Measurements from ENCODE around the gene SLC9A7.

SLC9A7 gene

DNA sequence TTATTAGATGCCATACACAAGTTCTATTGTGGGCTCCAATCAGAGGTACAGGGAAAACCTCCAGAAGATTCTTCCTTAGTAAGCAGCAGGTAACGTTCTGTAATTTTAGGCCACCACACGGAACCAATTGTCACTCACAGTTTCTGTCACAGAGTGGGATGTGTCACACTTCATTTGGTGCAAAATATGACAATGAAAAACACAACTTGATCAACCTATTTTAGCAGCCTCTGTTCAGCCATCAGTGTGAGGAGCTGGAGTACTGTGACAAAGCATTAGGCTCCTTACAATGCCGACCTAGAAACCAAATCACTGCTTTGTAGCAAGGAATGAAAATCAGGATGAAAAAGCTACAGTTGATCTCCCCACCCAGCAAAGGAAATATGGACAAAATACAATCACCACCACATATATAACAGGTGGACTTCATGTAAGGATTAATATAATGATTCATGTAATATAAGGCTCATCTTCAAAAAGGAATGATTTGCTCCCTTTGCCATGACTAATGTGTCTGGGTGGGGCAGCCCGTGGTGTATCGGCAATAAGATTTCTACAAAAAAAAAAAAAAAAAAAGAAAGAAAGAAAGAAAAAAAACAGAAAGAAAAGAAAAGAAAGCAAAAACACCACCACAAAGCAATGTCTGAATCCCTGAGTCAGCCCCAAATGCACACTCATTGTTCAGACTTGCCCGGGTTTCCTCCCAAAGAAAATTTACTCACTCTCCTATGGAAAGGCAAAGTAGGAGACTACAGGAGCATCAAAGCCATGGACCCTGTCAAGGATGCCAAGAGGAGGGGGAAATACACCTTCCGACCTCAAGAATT, 36.0 kb downstream of the SLC9A7 start:
- Histone ChIP-seq H3K4me1 (ENCODE audit: control insufficient read depth, insufficient read depth, low read length) (0 out of 2 replicates have a peak, but pooled peaks cover 2% of the 10 kb centered on the region), H3K27me3 (ENCODE audit: control insufficient read depth, insufficient read depth, low read length) (no peaks in the 10 kb centered on the region), H3K27ac (ENCODE audit: low read depth, low read length) (no peak overlapping the region), H3K36me3 (ENCODE audit: control insufficient read depth, insufficient read depth, low read length) (no peaks in the 10 kb centered on the region), H3K4me3 (ENCODE audit: low read depth, low read length) (no peak overlapping the region), H3K9ac (ENCODE audit: low read length) (no peak overlapping the region), H3K9me3 (ENCODE audit: control insufficient read depth, insufficient read depth, low read depth, low read length) (no peaks in the 10 kb centered on the region)

DNA sequence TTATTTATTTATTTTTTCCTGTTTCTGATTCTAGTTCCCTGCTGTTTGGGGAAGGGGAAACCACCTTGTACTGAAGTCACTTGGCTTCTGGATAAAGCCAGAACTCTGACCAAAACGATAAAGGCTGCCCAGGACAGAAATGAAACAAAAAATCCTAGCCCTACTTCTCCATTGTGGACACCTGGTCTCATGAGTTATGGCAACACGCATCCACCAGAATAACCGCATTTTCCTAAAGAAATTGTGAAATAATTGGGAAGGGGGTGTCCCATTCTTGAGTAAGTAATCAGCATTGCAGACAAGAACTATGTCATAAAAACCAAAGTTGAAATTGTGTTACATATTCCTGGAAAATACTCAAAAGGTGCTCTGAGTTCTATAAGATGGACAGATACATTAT, 42.1 kb downstream of the SLC9A7 start:
- no peak overlapping the region for H3K4me3 ChIP-seq (ENCODE audit: low read depth, low read length)
- no peaks in the 10 kb centered on the region for H3K36me3 ChIP-seq (ENCODE audit: control insufficient read depth, insufficient read depth, low read length)
- H3K4me1 ChIP-seq (ENCODE audit: control insufficient read depth, insufficient read depth, low read length), result peaks cover 3% of the 10 kb centered on the region; the same call in 1 of the 2 replicates
- H3K27ac ChIP-seq (ENCODE audit: low read depth, low read length), result no peak overlapping the region
- no peak overlapping the region for H3K9ac ChIP-seq (ENCODE audit: low read length)
- H3K27me3 ChIP-seq (ENCODE audit: control insufficient read depth, insufficient read depth, low read length), result no peaks in the 10 kb centered on the region
- no peaks in the 10 kb centered on the region for H3K9me3 ChIP-seq (ENCODE audit: control insufficient read depth, insufficient read depth, low read depth, low read length)

DNA sequence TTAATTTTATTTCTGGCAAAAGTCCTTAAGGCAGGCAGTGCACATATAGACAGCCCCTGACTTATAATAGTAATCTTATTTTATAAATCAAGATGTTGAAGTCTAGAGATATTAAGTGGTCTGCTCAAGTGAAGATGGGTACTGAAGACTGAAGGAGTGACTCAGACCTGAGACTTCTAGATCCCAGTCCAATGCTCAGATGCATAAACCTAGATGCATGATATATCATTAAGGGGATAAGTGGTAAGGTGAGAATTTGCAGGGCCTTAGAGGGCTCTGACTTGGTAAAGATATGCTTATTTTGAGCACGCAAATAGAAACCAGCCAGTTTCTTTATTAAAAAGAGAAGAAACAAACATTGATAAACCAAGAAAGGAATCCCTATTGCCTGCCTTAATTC, 42.9 kb downstream of the SLC9A7 start:
- Histone ChIP-seq H3K4me1 (ENCODE audit: control insufficient read depth, insufficient read depth, low read length) (peaks cover 11% of the 10 kb centered on the region), H3K9ac (ENCODE audit: low read length) (no peak overlapping the region), H3K9me3 (ENCODE audit: control insufficient read depth, insufficient read depth, low read depth, low read length) (no peaks in the 10 kb centered on the region), H3K4me3 (ENCODE audit: low read depth, low read length) (no peak overlapping the region), H3K27me3 (ENCODE audit: control insufficient read depth, insufficient read depth, low read length) (no peaks in the 10 kb centered on the region), H3K36me3 (ENCODE audit: control insufficient read depth, insufficient read depth, low read length) (no peaks in the 10 kb centered on the region), H3K27ac (ENCODE audit: low read depth, low read length) (no peak overlapping the region)

DNA sequence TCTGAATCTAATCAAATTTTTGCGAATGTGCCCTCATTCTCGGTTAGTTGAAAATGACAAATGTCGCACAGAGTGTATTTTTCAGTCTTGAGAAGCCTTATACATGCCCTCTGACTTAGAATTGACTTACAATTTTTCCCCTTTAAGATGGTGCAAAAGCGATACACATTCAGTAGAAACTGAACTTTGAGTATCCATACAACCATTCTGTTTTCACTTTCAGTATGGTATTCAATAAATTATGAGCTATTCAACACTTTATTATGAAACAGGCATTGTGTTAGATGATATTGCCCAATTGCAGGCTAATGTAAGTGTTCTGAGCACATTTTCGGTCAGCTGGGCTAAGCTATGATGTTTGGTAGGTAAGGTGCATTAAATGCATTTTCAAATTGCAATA, 43.4 kb downstream of the SLC9A7 start:
- no peaks in the 10 kb centered on the region for H3K36me3 ChIP-seq (ENCODE audit: control insufficient read depth, insufficient read depth, low read length)
- H3K27ac ChIP-seq (ENCODE audit: low read depth, low read length), result no peak overlapping the region
- H3K4me1 ChIP-seq (ENCODE audit: control insufficient read depth, insufficient read depth, low read length), result peaks cover 16% of the 10 kb centered on the region
- H3K27me3 ChIP-seq (ENCODE audit: control insufficient read depth, insufficient read depth, low read length), result no peaks in the 10 kb centered on the region
- H3K9me3 ChIP-seq (ENCODE audit: control insufficient read depth, insufficient read depth, low read depth, low read length), result no peaks in the 10 kb centered on the region
- no peak overlapping the region for H3K4me3 ChIP-seq (ENCODE audit: low read depth, low read length)
- no peak overlapping the region for H3K9ac ChIP-seq (ENCODE audit: low read length)

DNA sequence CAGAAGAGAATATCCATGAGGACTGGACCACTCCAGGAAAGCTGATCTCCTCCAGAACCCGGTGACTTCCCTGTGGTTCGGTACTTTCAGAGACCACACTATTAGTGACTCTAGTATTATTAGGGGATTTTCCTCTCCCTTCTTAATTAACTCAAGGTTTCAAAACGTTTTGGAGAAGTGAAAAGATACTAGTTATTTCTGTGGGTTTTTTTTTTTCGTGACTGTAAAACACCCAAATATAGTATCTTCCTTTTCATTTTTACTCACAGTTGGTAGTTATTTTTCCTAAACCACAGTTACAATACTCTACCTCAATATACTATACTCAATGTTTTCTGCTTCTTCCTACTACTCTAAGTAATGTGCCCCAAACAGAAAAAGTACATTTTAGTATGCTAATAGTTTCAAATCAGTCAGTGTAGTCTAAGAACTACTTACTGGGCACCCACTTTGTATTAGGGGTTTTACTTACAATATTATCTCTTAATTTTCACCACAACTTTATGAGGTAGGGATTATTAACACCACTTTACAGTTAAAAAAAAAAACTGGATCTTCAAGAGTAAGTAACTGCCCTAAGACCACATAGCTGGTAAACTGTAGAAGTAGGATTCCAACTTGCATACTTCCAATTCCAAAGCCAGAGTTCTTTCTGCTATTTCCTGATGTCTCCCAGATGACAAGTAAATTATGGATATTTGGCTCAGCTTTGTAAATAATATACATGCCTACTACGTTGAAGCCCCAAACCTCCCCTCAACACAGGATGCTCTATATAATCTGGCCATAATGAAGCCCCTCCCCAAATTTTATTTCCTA, 45.0 kb downstream of the SLC9A7 start:
- Histone ChIP-seq H3K4me1 (ENCODE audit: control insufficient read depth, insufficient read depth, low read length) (peaks cover 20% of the 10 kb centered on the region), H3K27me3 (ENCODE audit: control insufficient read depth, insufficient read depth, low read length) (no peaks in the 10 kb centered on the region), H3K27ac (ENCODE audit: low read depth, low read length) (no peak overlapping the region), H3K9me3 (ENCODE audit: control insufficient read depth, insufficient read depth, low read depth, low read length) (no peaks in the 10 kb centered on the region), H3K4me3 (ENCODE audit: low read depth, low read length) (no peak overlapping the region), H3K36me3 (ENCODE audit: control insufficient read depth, insufficient read depth, low read length) (no peaks in the 10 kb centered on the region), H3K9ac (ENCODE audit: low read length) (no peak overlapping the region)

DNA sequence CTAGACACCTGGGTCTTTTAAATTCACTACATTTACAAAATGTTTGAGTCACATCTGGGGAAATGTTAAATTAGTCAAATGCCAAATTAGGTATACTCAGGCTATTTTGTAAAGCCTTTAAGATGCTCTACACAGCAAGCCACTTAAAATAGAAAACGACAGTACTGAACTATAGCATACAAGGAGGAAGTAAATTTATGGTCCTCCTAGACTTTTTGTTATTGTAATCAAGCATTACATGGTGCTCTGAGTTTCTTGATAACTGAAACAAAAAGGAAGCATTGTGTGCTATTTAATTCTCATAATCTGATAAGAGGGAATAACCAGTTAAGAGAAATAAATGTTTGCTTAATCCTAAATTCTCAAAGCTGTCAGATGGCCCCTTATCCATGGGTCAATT, 46.2 kb downstream of the SLC9A7 start:
- H3K4me3 ChIP-seq (ENCODE audit: low read depth, low read length), result no peak overlapping the region
- H3K27ac ChIP-seq (ENCODE audit: low read depth, low read length), result no peak overlapping the region
- H3K9me3 ChIP-seq (ENCODE audit: control insufficient read depth, insufficient read depth, low read depth, low read length), result 0 out of 2 replicates have a peak, but pooled peaks cover 2% of the 10 kb centered on the region
- no peaks in the 10 kb centered on the region for H3K27me3 ChIP-seq (ENCODE audit: control insufficient read depth, insufficient read depth, low read length)
- peaks cover 20% of the 10 kb centered on the region for H3K4me1 ChIP-seq (ENCODE audit: control insufficient read depth, insufficient read depth, low read length)
- no peak overlapping the region for H3K9ac ChIP-seq (ENCODE audit: low read length)
- no peaks in the 10 kb centered on the region for H3K36me3 ChIP-seq (ENCODE audit: control insufficient read depth, insufficient read depth, low read length)

DNA sequence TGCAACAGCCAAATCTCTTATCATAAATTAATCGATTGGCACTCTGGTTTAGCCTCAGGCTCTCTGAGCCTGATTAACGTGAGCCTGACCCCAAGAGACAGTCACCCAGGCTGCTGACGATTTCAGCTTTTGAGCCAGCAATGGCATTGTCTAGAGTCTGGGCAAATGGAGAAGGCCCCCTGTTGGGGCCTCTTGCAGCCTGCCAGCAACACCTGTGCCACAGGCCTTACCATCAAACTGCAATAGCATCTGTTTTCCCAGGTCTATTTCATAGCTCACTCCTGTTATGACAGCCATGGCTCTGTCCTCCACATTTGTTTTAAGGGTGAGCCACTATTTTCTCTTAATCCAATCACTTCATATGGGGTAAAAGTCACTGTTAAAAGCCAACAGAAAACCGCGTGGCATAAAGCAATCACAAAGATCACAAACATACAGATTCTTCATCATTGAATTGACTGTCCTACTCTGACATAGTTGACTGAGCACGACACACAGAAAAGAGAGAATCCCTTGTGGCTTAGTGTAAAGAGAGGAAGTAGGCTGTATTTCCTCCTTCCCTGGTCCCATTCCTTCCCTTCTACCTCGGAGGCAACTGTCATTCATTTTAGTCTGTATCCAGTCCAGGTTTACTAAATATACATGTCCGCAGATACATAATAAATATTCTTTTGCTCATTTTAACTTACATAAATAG, 47.8 kb downstream of the SLC9A7 start:
- 0 out of 2 replicates have a peak, but pooled peaks cover 2% of the 10 kb centered on the region for H3K9me3 ChIP-seq (ENCODE audit: control insufficient read depth, insufficient read depth, low read depth, low read length)
- H3K36me3 ChIP-seq (ENCODE audit: control insufficient read depth, insufficient read depth, low read length), result no peaks in the 10 kb centered on the region
- no peak overlapping the region for H3K4me3 ChIP-seq (ENCODE audit: low read depth, low read length)
- peak overlapping the region; percentile 19; the same call in 1 of the 2 replicates for H3K27ac ChIP-seq (ENCODE audit: low read depth, low read length)
- H3K27me3 ChIP-seq (ENCODE audit: control insufficient read depth, insufficient read depth, low read length), result no peaks in the 10 kb centered on the region
- H3K4me1 ChIP-seq (ENCODE audit: control insufficient read depth, insufficient read depth, low read length), result peaks cover 20% of the 10 kb centered on the region
- H3K9ac ChIP-seq (ENCODE audit: low read length), result no peak overlapping the region

DNA sequence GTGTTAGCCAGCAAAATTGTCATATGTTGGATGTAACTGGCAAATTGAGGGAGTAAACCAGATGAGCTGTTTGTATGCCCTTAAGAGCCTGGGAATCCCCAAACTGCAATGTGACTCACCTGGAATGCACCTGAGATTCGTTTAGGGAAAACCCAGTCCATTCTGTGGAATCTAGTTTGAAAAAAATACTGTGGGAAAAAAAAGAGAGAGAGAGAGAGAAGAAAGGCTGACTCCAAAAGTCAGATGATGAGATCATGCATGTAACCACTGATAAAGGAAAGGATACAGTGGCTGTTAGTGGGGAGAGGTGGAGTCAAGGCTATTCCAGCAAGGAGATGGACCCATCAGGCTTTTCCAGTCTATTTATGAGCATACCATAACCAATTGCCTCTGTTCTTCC, 48.5 kb downstream of the SLC9A7 start:
- Histone ChIP-seq H3K4me3 (ENCODE audit: low read depth, low read length) (no peak overlapping the region), H3K9me3 (ENCODE audit: control insufficient read depth, insufficient read depth, low read depth, low read length) (0 out of 2 replicates have a peak, but pooled peaks cover 2% of the 10 kb centered on the region), H3K27me3 (ENCODE audit: control insufficient read depth, insufficient read depth, low read length) (no peaks in the 10 kb centered on the region), H3K36me3 (ENCODE audit: control insufficient read depth, insufficient read depth, low read length) (no peaks in the 10 kb centered on the region), H3K27ac (ENCODE audit: low read depth, low read length) (peak overlapping the region; percentile 19; the same call in 1 of the 2 replicates), H3K9ac (ENCODE audit: low read length) (no peak overlapping the region), H3K4me1 (ENCODE audit: control insufficient read depth, insufficient read depth, low read length) (peaks cover 20% of the 10 kb centered on the region)

DNA sequence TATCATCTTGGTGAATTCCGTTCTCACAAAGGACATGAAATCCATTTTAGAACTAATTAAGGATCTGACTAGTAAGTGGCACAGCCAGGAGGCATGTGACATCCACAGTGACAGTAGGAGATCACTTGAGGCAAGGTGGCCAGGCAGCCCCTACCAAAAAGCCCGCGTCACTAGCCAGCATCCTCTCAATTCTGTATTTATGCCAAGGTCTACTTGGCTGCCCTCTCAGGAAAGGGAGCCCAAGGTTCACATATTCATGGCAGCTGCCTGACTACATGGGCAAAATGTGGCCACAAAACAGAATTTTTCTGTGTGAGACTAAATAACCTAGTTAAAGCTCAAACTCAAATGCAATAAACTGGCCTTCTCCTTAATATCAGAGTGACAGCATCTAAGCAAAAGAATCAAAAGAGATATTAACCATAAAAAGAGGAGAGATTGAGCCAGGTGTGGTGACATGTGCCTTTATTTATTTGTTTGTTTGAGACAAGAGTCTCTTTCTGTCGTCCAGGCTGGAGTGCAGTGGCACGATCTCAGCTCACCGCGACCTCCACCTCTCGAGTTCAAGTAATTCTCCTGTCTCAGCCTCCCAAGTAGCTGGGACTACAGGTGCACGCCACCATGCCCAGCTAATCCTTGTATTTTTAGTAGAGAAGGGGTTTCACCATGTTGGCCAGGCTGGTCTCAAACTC, 51.5 kb downstream of the SLC9A7 start:
- H3K27ac ChIP-seq (ENCODE audit: low read depth, low read length), result no peak overlapping the region
- no peaks in the 10 kb centered on the region for H3K27me3 ChIP-seq (ENCODE audit: control insufficient read depth, insufficient read depth, low read length)
- H3K4me1 ChIP-seq (ENCODE audit: control insufficient read depth, insufficient read depth, low read length), result peaks cover 26% of the 10 kb centered on the region
- no peaks in the 10 kb centered on the region for H3K36me3 ChIP-seq (ENCODE audit: control insufficient read depth, insufficient read depth, low read length)
- H3K4me3 ChIP-seq (ENCODE audit: low read depth, low read length), result no peak overlapping the region
- no peak overlapping the region for H3K9ac ChIP-seq (ENCODE audit: low read length)
- 0 out of 2 replicates have a peak, but pooled peaks cover 2% of the 10 kb centered on the region for H3K9me3 ChIP-seq (ENCODE audit: control insufficient read depth, insufficient read depth, low read depth, low read length)

DNA sequence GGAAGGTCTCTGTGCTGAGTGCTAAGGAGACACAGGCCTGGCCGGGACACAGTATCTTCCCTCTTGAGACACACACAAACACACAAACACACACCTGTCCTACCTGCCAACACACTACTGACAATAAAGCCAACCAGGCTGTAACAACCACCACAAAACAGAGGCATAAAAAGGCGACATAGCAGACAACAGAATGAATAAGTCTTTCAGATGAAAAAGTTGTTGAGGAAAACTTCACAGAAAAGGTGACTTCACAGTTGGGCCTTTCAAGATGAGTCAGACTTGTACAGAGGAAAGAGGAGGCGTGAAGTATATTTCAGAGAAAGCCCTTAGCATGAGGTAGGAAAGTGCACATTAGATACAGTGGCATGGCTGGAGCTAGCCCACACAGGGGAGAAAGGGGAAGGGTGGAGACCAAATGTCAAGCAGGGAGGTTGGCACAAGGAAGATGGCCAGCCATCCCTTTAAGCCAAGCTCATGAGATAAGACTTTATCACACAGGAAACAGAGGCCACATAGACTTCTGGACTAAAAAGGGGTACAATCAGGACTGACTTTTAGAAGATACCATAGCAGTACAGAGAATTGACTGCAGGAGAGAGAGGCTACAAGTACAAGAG, 54.0 kb downstream of the SLC9A7 start:
- Histone ChIP-seq H3K9ac (ENCODE audit: low read length) (no peak overlapping the region), H3K9me3 (ENCODE audit: control insufficient read depth, insufficient read depth, low read depth, low read length) (0 out of 2 replicates have a peak, but pooled peaks cover 2% of the 10 kb centered on the region), H3K36me3 (ENCODE audit: control insufficient read depth, insufficient read depth, low read length) (no peaks in the 10 kb centered on the region), H3K4me1 (ENCODE audit: control insufficient read depth, insufficient read depth, low read length) (peaks cover 6% of the 10 kb centered on the region; the same call in 1 of the 2 replicates), H3K4me3 (ENCODE audit: low read depth, low read length) (no peak overlapping the region), H3K27me3 (ENCODE audit: control insufficient read depth, insufficient read depth, low read length) (no peaks in the 10 kb centered on the region), H3K27ac (ENCODE audit: low read depth, low read length) (no peak overlapping the region)
